ENCODE data around the gene USP38.

DNA sequence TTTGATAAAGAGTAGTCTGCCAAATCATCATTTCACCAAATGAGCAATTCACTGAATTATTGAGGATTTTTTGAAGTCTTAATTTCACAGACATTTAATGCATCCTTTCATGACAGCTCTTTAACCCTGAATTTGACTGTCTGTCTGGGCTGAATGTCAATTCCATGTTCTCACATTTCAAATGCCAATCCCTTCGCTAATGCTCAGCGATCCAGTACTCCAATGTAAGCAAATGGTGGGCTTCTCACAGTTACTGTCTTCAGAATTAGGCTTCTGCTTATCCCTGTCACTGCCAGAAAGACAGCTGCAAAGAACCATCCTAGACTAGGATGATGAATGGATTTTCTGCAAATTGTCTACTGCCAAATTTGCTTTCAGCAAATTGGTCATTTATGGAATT is 36.2 kb upstream of the USP38 start:
- TF ChIP-seq, protein P1, sequence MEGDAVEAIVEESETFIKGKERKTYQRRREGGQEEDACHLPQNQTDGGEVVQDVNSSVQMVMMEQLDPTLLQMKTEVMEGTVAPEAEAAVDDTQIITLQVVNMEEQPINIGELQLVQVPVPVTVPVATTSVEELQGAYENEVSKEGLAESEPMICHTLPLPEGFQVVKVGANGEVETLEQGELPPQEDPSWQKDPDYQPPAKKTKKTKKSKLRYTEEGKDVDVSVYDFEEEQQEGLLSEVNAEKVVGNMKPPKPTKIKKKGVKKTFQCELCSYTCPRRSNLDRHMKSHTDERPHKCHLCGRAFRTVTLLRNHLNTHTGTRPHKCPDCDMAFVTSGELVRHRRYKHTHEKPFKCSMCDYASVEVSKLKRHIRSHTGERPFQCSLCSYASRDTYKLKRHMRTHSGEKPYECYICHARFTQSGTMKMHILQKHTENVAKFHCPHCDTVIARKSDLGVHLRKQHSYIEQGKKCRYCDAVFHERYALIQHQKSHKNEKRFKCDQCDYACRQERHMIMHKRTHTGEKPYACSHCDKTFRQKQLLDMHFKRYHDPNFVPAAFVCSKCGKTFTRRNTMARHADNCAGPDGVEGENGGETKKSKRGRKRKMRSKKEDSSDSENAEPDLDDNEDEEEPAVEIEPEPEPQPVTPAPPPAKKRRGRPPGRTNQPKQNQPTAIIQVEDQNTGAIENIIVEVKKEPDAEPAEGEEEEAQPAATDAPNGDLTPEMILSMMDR (IDR thresholded peaks at IDR 0.05) = no peak
- TF ChIP-seq POLR2A (IDR thresholded peaks at IDR 0.05) = no peak
